K562 (cell line): ENCODE data around the gene TAF10. TPM values are rescaled to one million over a fixed set of nuclear protein-coding genes. Genes with fewer than 3 reads are reported as not detected.

ENCODE experiments used
- CBFA2T2 ChIP-seq: fragments of 450-650 bp; conservative IDR thresholded peaks from 2 replicates; pipeline ENCODE4 v1.6.1; 2017; ENCODE audit warnings: mild to moderate bottlenecking
- CHCHD3 ChIP-seq: fragments of 250-450 bp; sonication (Bioruptor Pico); IDR thresholded peaks from 2 replicates; pipeline ENCODE4 v2.1.2; 2022; ENCODE audit warnings: mild to moderate bottlenecking
- EP400 ChIP-seq: fragments of 450-650 bp; IDR thresholded peaks from 2 replicates; pipeline ENCODE4 v1.6.1; 2017; ENCODE audit warnings: antibody characterized with exemption, mild to moderate bottlenecking, moderate library complexity
- POLR2AphosphoS5 ChIP-seq: IDR thresholded peaks from 2 replicates; pipeline ENCODE4 v1.6.1; 2011; ENCODE audit warnings: mild to moderate bottlenecking, low read depth, low read length, moderate library complexity; ENCODE audit not compliant: control insufficient read depth, insufficient read depth
- SIN3B ChIP-seq: fragments of 450-650 bp; IDR thresholded peaks from 2 replicates; pipeline ENCODE4 v1.6.1; 2017; ENCODE audit warnings: low read depth, mild to moderate bottlenecking, moderate library complexity
- SMC3 ChIP-seq: conservative IDR thresholded peaks from 2 replicates; pipeline ENCODE4 v1.6.1; 2011; ENCODE audit warnings: low read depth, low read length, improper control_type of control experiment; ENCODE audit not compliant: insufficient read depth
- ZNF146 ChIP-seq: IDR thresholded peaks from one replicate; pipeline ENCODE4 v1.6.1; 2018; ENCODE audit warnings: missing compliant biosample characterization; ENCODE audit not compliant: unreplicated experiment
- ZNF217 ChIP-seq: sonication (generic); formaldehyde crosslinking; IDR thresholded peaks from 2 replicates; pipeline ENCODE4 v1.8.0; 2022; ENCODE audit warnings: mild to moderate bottlenecking, missing genetic modification reagents
- ZNF41 ChIP-seq: fragments of 250-450 bp; sonication (Bioruptor Pico); conservative IDR thresholded peaks from 2 replicates; pipeline ENCODE4 v1.4.0; 2020; ENCODE audit warnings: mild to moderate bottlenecking
- ZNF583 ChIP-seq: fragments of 250-450 bp; sonication (Bioruptor Pico); IDR thresholded peaks from 2 replicates; pipeline ENCODE4 v1.4.0; 2020
- ZNF592 ChIP-seq: fragments of 450-650 bp; IDR thresholded peaks from 2 replicates; pipeline ENCODE4 v1.6.1; 2017; ENCODE audit warnings: antibody characterized with exemption, mild to moderate bottlenecking
- ZNF785 ChIP-seq: fragments of 250-450 bp; sonication (Bioruptor Pico); IDR thresholded peaks from 2 replicates; pipeline ENCODE4 v1.4.0; 2020; ENCODE audit warnings: mild to moderate bottlenecking
- polyA plus RNA-seq, 8 experiments: library from polyadenylated mRNA; depleted of rRNA in 4 of 8; stranded (reverse) in 5 of 8; unstranded in 3 of 8; fragments of >200 nt; fragmentation: Nextera tagmentation in 2 of 8; fragmentation: Illumina TruSeq in 1 of 8; extraction: Ambion mirVana in 2 of 8; extraction: Trizol in 1 of 8; gene quantifications; 2 replicates each; pipeline versions ENCODE4 v1.2.1 to v1.2.3, GENCODE V29; 2011 to 2014; ENCODE audit warnings: inconsistent platforms in 1 of 8, missing spikeins in 1 of 8
- total RNA-seq, 7 experiments: library from RNA; depleted of rRNA in 6 of 7; stranded (reverse); fragments of >200 nt in 6 of 7; fragmentation: Illumina TruSeq in 2 of 7; extraction: Trizol in 2 of 7; gene quantifications; 2 replicates each; pipeline versions ENCODE4 v1.2.1 to v1.2.3, GENCODE V29; 2011 to 2021; ENCODE audit warnings: low replicate concordance in 1 of 7
- TF ChIP-seq, protein P1 (sequence below), 2 experiments: fragments of 450-650 bp; IDR thresholded peaks; 2 replicates each; pipeline ENCODE4 v1.6.1; 2016
- TF ChIP-seq, protein P2 (sequence below): fragments of 250-450 bp; sonication (Bioruptor Pico); IDR thresholded peaks from 2 replicates; pipeline ENCODE4 v1.5.1; 2021; ENCODE audit warnings: mild to moderate bottlenecking
- TF ChIP-seq, protein P3 (sequence below), 2 experiments: IDR thresholded peaks in 1 of 2; conservative IDR thresholded peaks in 1 of 2; 2 replicates each; pipeline ENCODE4 v1.6.1; 2016; ENCODE audit warnings: low read depth in 2 of 2, mild to moderate bottlenecking in 1 of 2, missing compliant biosample characterization in 1 of 2, missing genetic modification characterization in 1 of 2, moderate library complexity in 1 of 2
- TF ChIP-seq, protein P4 (sequence below): fragments of 450-650 bp; formaldehyde crosslinking; IDR thresholded peaks from 2 replicates; pipeline ENCODE4 v1.4.0; 2020; ENCODE audit warnings: mild to moderate bottlenecking, moderate library complexity

The TAF10 gene
- total and polyA plus RNA-seq, 9 of the 15 experiments (the other 6 are each of a cell fraction or from before 2014, with no cell fraction given), result 19.5 to 197 (median 121) TPM

GRCh38 chr11:6619004-6619745 lies 7.2 kb upstream of the TAF10 start, which contains the start of gene TPP1 (continued):
- TF ChIP-seq, protein P1, sequence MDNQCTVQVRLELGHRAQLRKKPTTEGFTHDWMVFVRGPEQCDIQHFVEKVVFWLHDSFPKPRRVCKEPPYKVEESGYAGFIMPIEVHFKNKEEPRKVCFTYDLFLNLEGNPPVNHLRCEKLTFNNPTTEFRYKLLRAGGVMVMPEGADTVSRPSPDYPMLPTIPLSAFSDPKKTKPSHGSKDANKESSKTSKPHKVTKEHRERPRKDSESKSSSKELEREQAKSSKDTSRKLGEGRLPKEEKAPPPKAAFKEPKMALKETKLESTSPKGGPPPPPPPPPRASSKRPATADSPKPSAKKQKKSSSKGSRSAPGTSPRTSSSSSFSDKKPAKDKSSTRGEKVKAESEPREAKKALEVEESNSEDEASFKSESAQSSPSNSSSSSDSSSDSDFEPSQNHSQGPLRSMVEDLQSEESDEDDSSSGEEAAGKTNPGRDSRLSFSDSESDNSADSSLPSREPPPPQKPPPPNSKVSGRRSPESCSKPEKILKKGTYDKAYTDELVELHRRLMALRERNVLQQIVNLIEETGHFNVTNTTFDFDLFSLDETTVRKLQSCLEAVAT (IDR thresholded peaks at IDR 0.05), result 0 out of 4 replicates have a peak, but pooled peaks of 1 of the 2 experiments have one; percentile 33
- TF ChIP-seq ZNF583 (CRISPR knock-in tag) (no peak), SIN3B (peak; percentile 92), ZNF146 (CRISPR knock-in tag) (no peak), EP400 (peak; percentile 84), POLR2AphosphoS5 (peak; percentile 32; the same call in 1 of the 2 replicates), CHCHD3 (CRISPR knock-in tag) (no peak), ZNF41 (CRISPR knock-in tag) (no peak), CBFA2T2 (peak; percentile 95), ZNF785 (CRISPR knock-in tag) (no peak), ZNF217 (CRISPR knock-in tag) (no peak), ZNF592 (no peak), SMC3 (no peak)
- TF ChIP-seq, protein P2, sequence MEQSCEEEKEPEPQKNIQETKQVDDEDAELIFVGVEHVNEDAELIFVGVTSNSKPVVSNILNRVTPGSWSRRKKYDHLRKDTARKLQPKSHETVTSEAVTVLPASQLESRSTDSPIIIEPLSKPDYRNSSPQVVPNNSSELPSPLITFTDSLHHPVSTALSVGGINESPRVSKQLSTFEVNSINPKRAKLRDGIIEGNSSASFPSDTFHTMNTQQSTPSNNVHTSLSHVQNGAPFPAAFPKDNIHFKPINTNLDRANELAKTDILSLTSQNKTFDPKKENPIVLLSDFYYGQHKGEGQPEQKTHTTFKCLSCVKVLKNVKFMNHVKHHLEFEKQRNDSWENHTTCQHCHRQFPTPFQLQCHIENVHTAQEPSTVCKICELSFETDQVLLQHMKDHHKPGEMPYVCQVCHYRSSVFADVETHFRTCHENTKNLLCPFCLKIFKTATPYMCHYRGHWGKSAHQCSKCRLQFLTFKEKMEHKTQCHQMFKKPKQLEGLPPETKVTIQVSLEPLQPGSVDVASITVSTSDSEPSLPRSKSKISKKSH, result no peak
- TF ChIP-seq, protein P3, sequence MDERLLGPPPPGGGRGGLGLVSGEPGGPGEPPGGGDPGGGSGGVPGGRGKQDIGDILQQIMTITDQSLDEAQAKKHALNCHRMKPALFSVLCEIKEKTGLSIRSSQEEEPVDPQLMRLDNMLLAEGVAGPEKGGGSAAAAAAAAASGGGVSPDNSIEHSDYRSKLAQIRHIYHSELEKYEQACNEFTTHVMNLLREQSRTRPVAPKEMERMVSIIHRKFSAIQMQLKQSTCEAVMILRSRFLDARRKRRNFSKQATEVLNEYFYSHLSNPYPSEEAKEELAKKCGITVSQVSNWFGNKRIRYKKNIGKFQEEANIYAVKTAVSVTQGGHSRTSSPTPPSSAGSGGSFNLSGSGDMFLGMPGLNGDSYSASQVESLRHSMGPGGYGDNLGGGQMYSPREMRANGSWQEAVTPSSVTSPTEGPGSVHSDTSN (CRISPR knock-in tag; IDR thresholded peaks at IDR 0.05; ENCODE audit: low read depth), result no peak
- TF ChIP-seq, protein P3 (tag; conservative IDR thresholded peaks at IDR 0.05; ENCODE audit: low read depth), result no peak
- TF ChIP-seq, protein P4, sequence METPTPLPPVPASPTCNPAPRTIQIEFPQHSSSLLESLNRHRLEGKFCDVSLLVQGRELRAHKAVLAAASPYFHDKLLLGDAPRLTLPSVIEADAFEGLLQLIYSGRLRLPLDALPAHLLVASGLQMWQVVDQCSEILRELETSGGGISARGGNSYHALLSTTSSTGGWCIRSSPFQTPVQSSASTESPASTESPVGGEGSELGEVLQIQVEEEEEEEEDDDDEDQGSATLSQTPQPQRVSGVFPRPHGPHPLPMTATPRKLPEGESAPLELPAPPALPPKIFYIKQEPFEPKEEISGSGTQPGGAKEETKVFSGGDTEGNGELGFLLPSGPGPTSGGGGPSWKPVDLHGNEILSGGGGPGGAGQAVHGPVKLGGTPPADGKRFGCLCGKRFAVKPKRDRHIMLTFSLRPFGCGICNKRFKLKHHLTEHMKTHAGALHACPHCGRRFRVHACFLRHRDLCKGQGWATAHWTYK, result no peak
